Measurements from ENCODE around the gene HYLS1. TPM values are rescaled to one million over a fixed set of nuclear protein-coding genes. Genes with fewer than 3 reads are reported as not detected.

The HYLS1 gene
- total RNA-seq, 1 experiment from 2014 or later, result 8.6 TPM

GRCh38 chr11:125890447-125891100, 3.1 kb downstream of the HYLS1 start:
- peaks cover 3% of the 10 kb centered on the region in 2 experiments; a peak in 2 of 4 replicates for H3K4me1 Mint-ChIP-seq
- Histone ChIP-seq H3K56ac (ENCODE audit: insufficient read length, low read depth, low read length) (no peak overlapping the region), H2BK12ac (ENCODE audit: insufficient read length, low read depth, low read length) (no peak overlapping the region), H2BK120ac (ENCODE audit: low read depth, low read length, poor library complexity, severe bottlenecking) (no peak overlapping the region), H3K4me1 (ENCODE audit: insufficient read depth, low read length) (no peaks in the 10 kb centered on the region), H3K23me2 (ENCODE audit: insufficient read length, low read depth, low read length, poor library complexity, severe bottlenecking) (peaks cover 11% of the 10 kb centered on the region), H4K20me1 (ENCODE audit: control insufficient read depth, insufficient read depth, insufficient read length) (no peaks in the 10 kb centered on the region), H2BK15ac (ENCODE audit: low read depth, low read length) (no peak overlapping the region), H4K91ac (ENCODE audit: insufficient read length, low read depth, low read length) (no peak overlapping the region), H2BK5ac (ENCODE audit: insufficient read length, low read length) (no peak overlapping the region), H3K23ac (ENCODE audit: insufficient read length, low read depth, low read length) (no peak overlapping the region), H3K4ac (ENCODE audit: low read depth, low read length) (no peak overlapping the region), H4K8ac (replicated peaks; ENCODE audit: insufficient read length, low read depth, low read length) (no peak overlapping the region), H4K5ac (ENCODE audit: insufficient read length, low read depth, low read length) (no peak overlapping the region), H3K79me1 (ENCODE audit: insufficient read depth, low read depth, low read length, poor library complexity, severe bottlenecking) (no peaks in the 10 kb centered on the region), H3K18ac (ENCODE audit: insufficient read length, low read depth, low read length) (no peak overlapping the region), H2BK20ac (ENCODE audit: low read depth, low read length, poor library complexity, severe bottlenecking) (no peak overlapping the region), H3K9ac (ENCODE audit: extremely low read depth, insufficient read length, low read length) (no peak overlapping the region), H3K79me2 (ENCODE audit: insufficient read depth, low read length) (peaks cover 2% of the 10 kb centered on the region; the same call in 1 of the 2 replicates), H2AK5ac (ENCODE audit: insufficient read length, low read length) (no peak overlapping the region), H3K9me3 (ENCODE audit: control insufficient read depth, low read depth, low read length) (no peaks in the 10 kb centered on the region), H3K14ac (ENCODE audit: insufficient read depth, low read length) (no peak overlapping the region), H3K4me2 (ENCODE audit: insufficient read depth, insufficient read length, low read length) (no peak overlapping the region), H3K27me3 (ENCODE audit: insufficient read depth, low read length) (no peaks in the 10 kb centered on the region), H3K27ac (ENCODE audit: insufficient read length, low read depth, low read length) (no peak overlapping the region), H3T11ph (ENCODE audit: low read length) (no peak overlapping the region), H2AFZ (ENCODE audit: low read length) (no peak overlapping the region)
- H3K4me3 Mint-ChIP-seq, result no peak overlapping the region
- H3K36me3 Mint-ChIP-seq (ENCODE audit: insufficient read depth in 1 of 3, low read depth in 3 of 3), result peaks cover 18 to 36% (median 25%) of the 10 kb centered on the region in 3 experiments
- no peak for TF ChIP-seq CTCF (conservative IDR thresholded peaks at IDR 0.05)
- WGBS (ENCODE audit: extremely low coverage, insufficient read length, low lambda C conversion rate), result no CpG with 5 or more reads among the region's 3 CpGs
- H3K9me3 Mint-ChIP-seq, result peaks cover 13 to 14% of the 10 kb centered on the region in 2 experiments
- H3K27me3 Mint-ChIP-seq (ENCODE audit: low read depth), result peaks cover 13% of the 10 kb centered on the region
- no peak for DNase-seq
- no peak overlapping the region for H3K27ac Mint-ChIP-seq

All from H9 (cell line).